HG03039 (cell line): ENCODE data around the gene CITED1.
"Not testable (repeated sequence)": the region's sequence is repeated elsewhere in the genome, so short reads cannot be mapped to it uniquely, and the experiment has no call there.

Experiments
- ATAC-seq: cut with Tn5 transposase; IDR thresholded peaks from one replicate; pipeline ENCODE4 v1.9.1; 2021; ENCODE audit warnings: mild to moderate bottlenecking, moderate library complexity; ENCODE audit not compliant: unreplicated experiment

The CITED1 gene, protein sequence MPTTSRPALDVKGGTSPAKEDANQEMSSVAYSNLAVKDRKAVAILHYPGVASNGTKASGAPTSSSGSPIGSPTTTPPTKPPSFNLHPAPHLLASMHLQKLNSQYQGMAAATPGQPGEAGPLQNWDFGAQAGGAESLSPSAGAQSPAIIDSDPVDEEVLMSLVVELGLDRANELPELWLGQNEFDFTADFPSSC

DNA sequence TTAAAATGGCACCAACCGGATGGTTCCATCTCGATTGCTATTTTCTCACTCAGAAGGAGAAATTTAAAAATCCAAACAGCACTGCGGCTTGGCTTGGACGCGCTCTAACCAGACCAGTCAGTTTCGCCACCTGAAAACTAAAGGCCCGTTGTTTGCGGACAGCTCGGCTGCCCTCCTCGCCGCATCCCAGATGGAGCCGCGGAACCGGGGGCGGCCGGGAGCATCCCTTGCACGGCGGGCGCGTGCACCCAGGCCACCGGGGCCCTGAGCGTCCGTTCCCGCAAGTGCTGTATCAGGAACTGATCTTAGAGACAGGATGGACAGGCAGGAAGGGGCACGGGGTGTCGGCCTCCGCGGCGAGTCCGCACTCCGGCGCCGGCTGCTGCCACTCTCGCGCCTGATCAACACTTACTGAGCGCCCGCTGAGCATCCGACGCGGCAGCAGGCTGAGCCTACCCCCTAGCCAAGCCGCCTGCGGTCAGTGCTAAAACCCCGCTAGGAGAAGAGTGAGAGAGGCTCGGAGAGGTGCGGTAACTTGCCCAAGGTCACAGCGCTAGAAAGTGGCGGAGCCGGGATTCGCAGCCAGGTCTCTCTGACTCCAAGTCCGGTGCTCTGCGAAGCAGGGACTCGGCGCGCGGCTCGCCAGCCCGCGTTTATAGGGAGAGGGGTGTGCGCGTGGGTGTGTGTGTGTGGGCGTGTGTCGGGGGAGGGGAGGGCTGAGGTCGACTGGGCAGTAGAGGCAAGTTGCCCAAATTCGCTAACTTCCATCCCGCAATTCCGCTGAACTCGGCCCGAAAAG, at the start of gene CITED1:
CITED1 (minus strand) TSS at position 629 of the 799 bp plus-strand sequence. CDS start 3,045 bp downstream, outside the sequence.
- no peak for ATAC-seq

DNA sequence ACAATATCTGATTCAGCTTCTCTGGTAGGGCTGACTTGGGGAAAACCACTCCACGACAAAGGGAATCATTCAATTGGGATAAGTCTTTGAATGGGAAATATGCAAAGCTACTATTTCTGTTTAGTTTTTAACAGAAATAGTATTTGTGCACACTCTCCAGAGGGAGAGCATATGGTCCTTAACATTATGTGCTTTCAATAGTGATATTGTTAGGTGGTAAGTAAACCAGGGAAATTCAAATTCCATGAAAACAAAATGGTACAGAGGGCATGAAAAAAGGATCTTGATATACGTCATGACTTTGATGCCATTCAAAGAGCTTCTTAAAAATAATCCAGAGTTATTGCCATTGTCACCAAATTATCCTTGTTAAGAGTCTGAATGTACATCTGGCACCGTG, 47.1 kb upstream of the CITED1 start:
- no peak for ATAC-seq

DNA sequence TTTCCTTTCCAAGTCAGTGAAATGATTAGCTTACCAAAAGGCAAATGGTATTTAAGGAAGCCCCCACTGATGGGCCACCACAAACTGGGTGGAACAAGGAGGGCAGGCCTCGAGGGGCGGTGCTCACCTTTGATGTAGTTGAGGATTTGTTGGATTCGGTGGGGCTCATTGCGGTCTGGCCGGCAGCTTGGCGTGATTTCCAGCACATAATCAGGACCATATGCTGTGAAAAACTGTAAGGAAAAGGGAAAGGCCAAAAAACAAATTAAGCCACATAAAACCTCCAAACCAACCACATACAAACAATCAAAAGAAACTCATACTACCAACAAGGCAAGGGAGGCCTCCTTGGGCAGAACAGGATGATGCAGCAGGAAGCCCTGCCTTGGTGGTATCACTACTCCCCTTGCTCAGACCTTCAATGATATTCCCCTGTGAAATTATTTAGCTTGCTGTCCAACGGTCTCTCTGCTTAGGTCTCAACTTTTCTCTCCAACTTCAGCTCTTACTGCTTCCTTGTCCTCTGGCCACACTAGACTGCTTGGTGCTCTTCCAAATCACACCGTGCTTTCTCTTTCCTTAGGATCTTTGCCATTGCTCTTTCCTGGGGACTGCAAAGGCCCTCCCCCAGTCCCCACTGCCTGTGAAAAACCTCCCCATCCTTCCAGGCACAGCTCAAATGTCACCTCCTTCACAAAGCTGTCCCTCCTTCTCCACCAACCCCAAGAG, 46.1 kb upstream of the CITED1 start:
- no peak for ATAC-seq

GRCh38 chrX:72349190-72349589, 43.5 kb upstream of the CITED1 start:
- peak; percentile 97 for ATAC-seq

- ATAC-seq = no peak
Measured at GRCh38 chrX:72348247-72348979, 42.7 kb upstream of the CITED1 start.

GRCh38 chrX:72347366-72347765, 41.7 kb upstream of the CITED1 start:
- no peak for ATAC-seq

GRCh38 chrX:72346302-72346949, 40.7 kb upstream of the CITED1 start:
- ATAC-seq = no peak

- ATAC-seq = no peak
Measured at GRCh38 chrX:72340626-72341025, 34.9 kb upstream of the CITED1 start.

GRCh38 chrX:72340041-72340440, 34.3 kb upstream of the CITED1 start:
- ATAC-seq = no peak

DNA sequence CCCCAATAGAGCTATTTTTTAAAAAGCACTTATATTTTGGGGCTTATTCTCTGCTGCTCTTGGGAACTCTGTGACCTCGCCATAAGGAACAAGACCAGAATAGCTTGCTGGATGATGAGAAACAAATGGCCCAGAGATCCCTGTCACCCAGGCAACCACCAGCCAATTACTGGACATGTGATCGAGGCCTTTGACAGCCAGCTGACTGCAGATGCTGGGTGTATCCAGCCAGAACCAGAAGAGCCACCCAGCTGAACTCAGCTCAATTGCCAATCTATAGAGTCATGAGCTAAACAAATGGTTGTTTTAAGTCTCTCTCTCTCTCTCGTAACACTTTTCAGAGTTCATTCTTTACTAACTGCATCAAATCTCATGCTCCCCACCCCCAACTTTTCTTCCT, 24.4 kb upstream of the CITED1 start:
- no peak for ATAC-seq

DNA sequence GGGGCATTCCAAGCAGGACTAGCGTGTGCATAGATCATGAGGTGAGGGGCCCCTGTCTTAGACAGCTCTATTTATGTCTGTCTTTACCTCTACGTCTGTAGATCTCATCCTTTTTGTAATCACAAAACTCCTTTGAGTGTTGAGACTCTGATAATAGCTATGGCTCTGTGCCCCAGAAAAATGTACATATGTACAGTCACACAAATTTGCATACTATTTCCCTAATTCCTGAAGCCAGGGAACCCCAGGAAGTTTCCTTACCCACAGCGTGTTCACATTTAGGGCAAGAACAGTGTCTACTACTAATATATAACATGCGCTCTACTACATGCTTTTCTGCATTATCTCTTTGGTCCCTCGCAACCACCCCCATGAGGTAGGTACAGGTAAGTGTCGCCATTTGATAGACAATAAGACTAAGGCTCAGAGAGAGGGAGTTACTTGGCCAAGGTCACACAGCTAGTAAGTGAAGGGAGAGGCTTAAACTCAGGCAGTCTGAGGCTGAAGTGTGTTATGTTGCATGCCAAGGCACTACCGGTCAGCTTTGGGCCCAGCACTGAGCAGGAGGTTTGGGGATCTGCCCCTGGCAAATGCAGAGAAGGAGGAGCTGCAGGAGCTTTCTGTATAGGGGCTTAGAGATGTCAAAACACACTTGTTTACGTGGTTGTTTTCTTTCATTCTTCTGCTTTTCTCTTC, 21.0 kb upstream of the CITED1 start:
- ATAC-seq = no peak

DNA sequence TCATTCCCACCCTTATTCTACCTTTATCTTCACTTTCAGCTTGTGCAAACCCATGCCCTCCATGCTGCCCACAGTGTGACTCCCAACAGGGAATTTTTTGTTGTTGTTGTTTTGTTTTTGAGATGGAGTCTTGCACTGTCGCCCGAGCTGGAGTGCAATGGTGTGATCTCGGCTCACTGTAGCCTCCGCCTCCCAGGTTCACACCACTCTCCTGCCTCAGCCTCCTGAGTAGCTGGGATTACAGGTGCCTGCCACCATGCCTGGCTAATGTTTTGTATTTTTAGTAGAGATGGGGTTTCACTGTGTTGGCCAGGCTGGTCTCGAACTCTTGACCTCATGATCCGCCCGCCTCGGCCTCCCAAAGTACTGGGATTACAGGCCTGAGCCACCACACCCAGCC, 13.9 kb upstream of the CITED1 start:
- ATAC-seq = not testable (repeated sequence)

- ATAC-seq = no peak
Measured at GRCh38 chrX:72317139-72317538, 11.4 kb upstream of the CITED1 start.

DNA sequence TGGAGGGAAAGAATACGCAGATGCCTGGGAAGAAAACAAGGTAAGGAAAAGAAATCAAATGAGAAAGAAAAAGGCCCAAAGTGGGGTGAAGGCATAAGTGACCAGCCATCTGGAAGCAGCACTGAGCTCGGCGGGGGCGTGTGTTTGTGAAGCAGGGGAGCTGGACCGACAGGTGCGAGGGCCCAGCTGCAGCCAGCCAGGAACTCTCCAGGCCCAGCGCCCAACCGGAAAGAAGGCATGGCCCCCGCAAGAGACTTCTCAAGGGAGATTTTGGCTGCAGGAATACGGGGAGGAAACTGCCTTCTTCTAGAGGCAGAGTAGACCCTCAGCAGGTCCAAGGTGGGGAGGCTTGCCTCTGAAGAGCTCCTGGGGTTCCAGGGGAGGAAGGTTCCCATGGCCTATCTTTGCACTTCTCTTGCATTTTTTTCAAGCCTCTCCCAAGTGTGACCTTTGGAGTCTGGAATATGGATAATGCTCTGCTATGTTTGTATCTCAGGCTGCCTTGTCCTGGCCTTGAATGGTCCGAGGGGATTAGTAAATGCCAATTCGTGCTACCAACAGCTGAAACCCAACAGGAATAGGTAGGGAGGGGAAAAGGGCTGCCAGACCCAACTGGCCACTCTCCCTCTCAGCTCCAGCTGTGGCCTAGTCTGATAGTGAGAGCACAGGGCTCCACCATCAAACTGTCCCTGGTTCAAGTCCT, 10.8 kb upstream of the CITED1 start:
- no peak for ATAC-seq

GRCh38 chrX:72314881-72315280, 9.2 kb upstream of the CITED1 start:
- no peak for ATAC-seq

GRCh38 chrX:72313707-72314641, 8.3 kb upstream of the CITED1 start:
- no peak for ATAC-seq

GRCh38 chrX:72312311-72312940, 6.7 kb upstream of the CITED1 start:
- ATAC-seq = no peak
